Fibroblast of pulmonary artery (primary cell): ENCODE data around the gene SAMD8.

Source experiments
- DNase-seq: peaks from one replicate; pipeline ENCODE4 v3.0.0-alpha.2; 2010; ENCODE audit warnings: low read depth
- H3K4me3 ChIP-seq: replicated peaks from 2 replicates; pipeline ENCODE4 v1.5.1; 2011; ENCODE audit warnings: low read depth, mild to moderate bottlenecking, control low read depth, low read length, moderate library complexity
- CTCF ChIP-seq: IDR thresholded peaks from 2 replicates; pipeline ENCODE4 v1.5.1; 2011; ENCODE audit warnings: mild to moderate bottlenecking, control low read depth, low read length, inconsistent platforms; ENCODE audit errors: missing control alignments

SAMD8 gene

DNA sequence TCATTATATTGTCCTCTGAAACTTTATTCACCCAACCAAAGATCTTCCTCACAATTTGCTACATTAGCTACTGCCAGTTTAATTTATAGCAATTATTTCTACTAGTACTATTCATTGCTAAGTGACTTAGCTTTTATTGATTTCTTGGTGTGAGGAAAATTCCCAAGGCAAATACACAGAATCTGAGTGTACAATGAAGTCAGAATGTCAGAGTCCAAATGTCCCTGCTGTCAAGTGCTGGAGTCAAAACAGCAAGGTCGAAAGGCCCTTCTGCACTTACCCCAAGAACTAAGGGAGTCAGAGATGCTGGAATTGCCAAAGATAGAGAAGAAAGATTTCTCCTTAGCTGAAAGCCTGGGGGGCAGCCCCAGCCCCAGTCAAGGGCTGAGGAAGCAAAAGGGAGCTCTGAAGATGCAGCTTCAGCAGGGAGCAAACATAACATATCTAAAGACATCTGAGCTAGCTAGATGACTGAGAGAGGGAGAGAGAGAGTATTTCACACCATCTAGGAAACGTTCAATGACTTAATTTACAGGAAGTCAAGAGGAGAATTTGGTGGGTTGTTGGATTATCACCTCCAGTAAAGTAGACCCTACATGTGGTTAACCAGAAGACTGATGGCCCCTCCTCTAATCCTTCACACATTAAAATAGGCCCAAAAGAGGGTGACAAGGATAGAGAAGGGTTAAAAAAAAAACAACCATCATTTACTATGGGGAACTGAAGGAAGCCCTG lies 36.6 kb upstream of the SAMD8 start:
- H3K4me3 ChIP-seq: no peak overlapping the region
- DNase-seq: no peak
- TF ChIP-seq CTCF: no peak

DNA sequence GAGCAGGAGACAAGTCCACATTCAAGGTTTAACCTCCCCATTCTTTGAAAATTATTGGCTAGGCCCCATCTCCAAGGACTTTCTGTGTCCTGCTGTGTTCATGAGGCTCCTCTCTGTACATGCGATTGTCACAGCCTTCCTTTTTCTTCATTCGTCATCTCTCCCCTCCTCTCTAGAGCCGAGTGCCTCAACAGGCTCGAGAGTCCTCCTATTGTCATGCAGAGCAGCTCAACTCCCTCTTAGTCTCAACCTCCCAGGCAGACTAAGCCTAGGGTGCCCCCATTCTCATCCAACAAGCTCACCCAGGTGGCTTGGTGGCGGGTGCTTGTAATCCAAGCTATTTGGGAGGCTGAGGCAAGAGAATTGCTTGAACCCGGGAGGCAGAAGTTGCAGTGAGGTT lies 35.1 kb upstream of the SAMD8 start:
- no peak overlapping the region for H3K4me3 ChIP-seq
- DNase-seq: no peak
- no peak for TF ChIP-seq CTCF

- DNase-seq: no peak
- H3K4me3 ChIP-seq: no peak overlapping the region
- no peak for TF ChIP-seq CTCF
Measured at GRCh38 chr10:75079436-75080083, 31.9 kb upstream of the SAMD8 start.

- TF ChIP-seq CTCF: no peak
- no peak for DNase-seq
- no peak overlapping the region for H3K4me3 ChIP-seq
Measured at GRCh38 chr10:75080554-75080953, 30.9 kb upstream of the SAMD8 start.

DNA sequence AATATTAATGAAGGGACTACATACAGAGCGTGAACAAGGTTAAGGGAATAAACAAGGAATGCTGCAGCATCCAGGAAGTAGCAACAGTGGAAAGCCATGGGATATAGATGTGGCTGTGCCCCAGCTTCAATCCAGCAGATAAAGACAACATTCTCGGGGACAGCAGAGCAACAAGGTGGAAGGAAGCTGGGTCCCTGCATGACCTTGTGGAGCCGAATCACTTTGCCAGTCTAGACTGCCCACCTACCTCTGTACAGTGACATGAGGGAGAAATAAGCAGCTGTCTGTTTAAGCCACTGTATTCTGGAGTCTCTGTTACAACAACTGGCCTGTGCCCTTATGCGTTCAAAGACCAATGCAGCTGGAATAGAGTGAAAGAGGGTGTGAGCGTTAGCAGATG lies 30.1 kb upstream of the SAMD8 start:
- DNase-seq: no peak
- no peak for TF ChIP-seq CTCF

GRCh38 chr10:75083972-75084833 lies 27.3 kb upstream of the SAMD8 start:
- no peak for TF ChIP-seq CTCF
- peak; percentile 43 for DNase-seq
- H3K4me3 ChIP-seq: no peak overlapping the region

More for the DNA sequence above, 30.1 kb upstream of the SAMD8 start:
- H3K4me3 ChIP-seq: no peak overlapping the region
